Measurements from ENCODE around the gene SULT2B1. TPM values are rescaled to one million over a fixed set of nuclear protein-coding genes. Genes with fewer than 3 reads are reported as not detected.
A peak's percentile ranks its signal among the peaks of the same experiment; 100 is the strongest.

The SULT2B1 gene
- total and polyA plus RNA-seq, 7 experiments from 2014 or later, result 0.41 TPM; not detected in 6

DNA sequence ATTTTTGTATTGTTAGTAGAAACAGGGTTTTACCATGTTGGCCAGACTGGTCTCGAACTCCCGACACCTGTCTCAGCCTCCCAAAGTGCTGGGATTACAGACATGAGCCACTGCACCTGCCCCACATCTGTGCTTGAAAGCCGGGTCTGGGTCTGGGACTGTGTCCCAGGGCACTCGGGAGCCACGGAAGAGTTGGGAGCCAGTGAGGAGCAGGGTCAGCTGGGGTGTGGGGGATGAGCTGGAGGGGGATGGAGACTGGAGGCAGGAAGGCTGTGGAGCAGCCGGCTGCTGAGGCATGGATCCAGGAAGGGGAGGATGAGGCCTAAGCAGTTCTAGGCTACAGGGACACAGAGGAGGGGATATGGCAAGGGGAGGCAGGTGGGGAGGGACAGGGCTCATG lies 43.9 kb downstream of the SULT2B1 start:
- H3K4me1 ChIP-seq (ENCODE audit: control insufficient read depth in 2 of 2, insufficient read depth in 2 of 2, low read length in 2 of 2), result peaks cover 6 to 8% of the 10 kb centered on the region in 2 donors
- H3K27me3 ChIP-seq (ENCODE audit: control insufficient read depth in 2 of 2, insufficient read depth in 2 of 2, low read length in 2 of 2), result no peaks in the 10 kb centered on the region
- no peak overlapping the region for H3K4me3 ChIP-seq (ENCODE audit: low read length)
- peak overlapping the region in 6 of 10 donors; percentile 4 to 81 (median 48) for H3K4me3 Mint-ChIP-seq
- no peak overlapping the region for H3K27ac ChIP-seq (ENCODE audit: low read depth, low read length)
- H3K4me1 Mint-ChIP-seq, result peaks cover 0 to 15% (median 4%) of the 10 kb centered on the region in 7 donors
- POLR2A ChIA-PET, result no interaction called here
- ATAC-seq (no peak), DNase-seq (no peak)
- H3K27ac Mint-ChIP-seq, result peak overlapping the region in 4 of 9 donors; percentile 61 to 78 (median 72)
- H3K36me3 Mint-ChIP-seq, result peaks cover 0 to 8% (median 0%) of the 10 kb centered on the region in 5 donors
- intact Hi-C loops (cut with micrococcal nuclease), result no loop called here
- peaks cover 0 to 4% (median 0%) of the 10 kb centered on the region in 5 donors for H3K27me3 Mint-ChIP-seq
- H3K9me3 ChIP-seq (ENCODE audit: control insufficient read depth in 2 of 3, low read length in 3 of 3), result no peaks in the 10 kb centered on the region
- no peaks in the 10 kb centered on the region for H3K9me3 Mint-ChIP-seq
- no peaks in the 10 kb centered on the region for H3K36me3 ChIP-seq (ENCODE audit: control insufficient read depth in 2 of 3, insufficient read depth in 3 of 3, low read length in 3 of 3)
- CTCF ChIA-PET, result interaction anchor here (1.1 kb wide), 1 partner anchor 11 kb away, joined by 3 read pairs; no protein-coding TSS in a partner anchor

DNA sequence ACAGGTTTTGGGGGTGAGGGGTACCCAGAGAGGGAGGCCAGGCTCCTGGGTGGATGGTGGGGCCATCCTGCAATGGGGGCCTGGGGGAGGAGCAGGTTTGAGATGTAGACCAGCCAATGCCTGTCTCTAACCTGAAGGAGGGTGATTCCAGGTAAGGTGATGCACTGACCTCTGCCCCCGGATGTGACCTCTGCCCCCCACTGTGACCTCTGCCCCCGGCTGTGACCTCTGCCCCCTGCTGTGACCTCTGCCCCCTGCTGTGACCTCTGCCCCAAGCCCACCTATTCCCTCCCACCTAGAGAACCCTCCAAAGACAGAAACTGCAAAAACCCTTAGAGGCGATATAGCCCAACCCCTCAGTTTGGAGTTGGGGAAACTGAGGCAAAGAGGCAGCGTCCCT lies 44.3 kb downstream of the SULT2B1 start:
- POLR2A ChIA-PET, result interaction anchor here (1.1 kb wide), 1 partner anchor 35 kb away, joined by 5 read pairs; no protein-coding TSS in a partner anchor
- H3K36me3 Mint-ChIP-seq, result peaks cover 0 to 5% (median 0%) of the 10 kb centered on the region in 5 donors

DNA sequence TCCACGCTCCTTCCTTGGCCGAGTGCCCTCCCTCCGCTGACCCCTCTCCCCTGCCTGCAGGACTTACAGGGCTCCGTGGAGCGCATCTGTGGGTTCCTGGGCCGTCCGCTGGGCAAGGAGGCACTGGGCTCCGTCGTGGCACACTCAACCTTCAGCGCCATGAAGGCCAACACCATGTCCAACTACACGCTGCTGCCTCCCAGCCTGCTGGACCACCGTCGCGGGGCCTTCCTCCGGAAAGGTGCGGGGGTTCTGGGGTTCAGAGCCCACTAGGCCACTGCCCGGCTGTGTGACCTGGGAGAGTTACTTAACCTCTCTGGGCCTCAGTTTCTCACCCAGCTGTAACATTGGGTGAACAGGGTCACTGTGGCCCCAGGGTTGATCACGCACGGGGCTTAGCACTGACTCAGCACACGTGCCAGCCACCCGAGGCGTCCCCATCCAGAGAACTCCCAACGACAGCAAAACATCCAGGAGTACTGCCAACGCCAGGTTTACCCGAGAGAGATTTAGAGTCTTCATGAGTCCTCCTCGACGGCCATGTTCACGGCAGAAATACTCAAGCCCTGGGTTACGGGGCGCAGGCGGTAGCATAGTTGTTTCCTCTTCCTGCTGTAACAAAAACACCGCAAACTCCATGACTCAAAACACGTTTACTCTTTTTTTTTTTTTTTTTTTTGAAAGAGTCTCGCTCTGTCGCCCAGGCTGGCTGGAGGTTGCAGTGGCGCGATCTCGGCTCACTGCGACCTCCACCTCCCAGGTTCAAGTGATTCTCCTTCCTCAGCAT lies 44.9 kb downstream of the SULT2B1 start:
- Histone ChIP-seq H3K27ac (ENCODE audit: low read depth, low read length) (peak overlapping the region; percentile 60), H3K27me3 (ENCODE audit: control insufficient read depth in 2 of 2, insufficient read depth in 2 of 2, low read length in 2 of 2) (no peaks in the 10 kb centered on the region), H3K4me3 (ENCODE audit: low read length) (peak overlapping the region; percentile 46), H3K9me3 (ENCODE audit: control insufficient read depth in 2 of 3, low read length in 3 of 3) (no peaks in the 10 kb centered on the region), H3K36me3 (ENCODE audit: control insufficient read depth in 2 of 3, insufficient read depth in 3 of 3, low read length in 3 of 3) (no peaks in the 10 kb centered on the region), H3K4me1 (ENCODE audit: control insufficient read depth in 2 of 2, insufficient read depth in 2 of 2, low read length in 2 of 2) (peaks cover 6 to 8% of the 10 kb centered on the region in 2 donors)
- H3K4me3 Mint-ChIP-seq, result peak overlapping the region in 9 of 10 donors; percentile 13 to 81 (median 59)
- H3K27me3 Mint-ChIP-seq, result peaks cover 0 to 4% (median 0%) of the 10 kb centered on the region in 5 donors
- H3K27ac Mint-ChIP-seq, result peak overlapping the region; percentile 48 to 90 (median 82)
- DNase-seq, result peak in 6 of 9 donors; percentile 36 to 53 (median 46)
- H3K36me3 Mint-ChIP-seq, result peaks cover 0 to 5% (median 0%) of the 10 kb centered on the region in 5 donors
- peak; percentile 82 for ATAC-seq
- intact Hi-C loops (cut with micrococcal nuclease), result loop anchor here in 1 of 2 donors (1.0 kb wide), 1 partner anchor 8 kb away; no protein-coding TSS in a partner anchor
- ChIA-PET POLR2A (interaction anchor here (0.6 to 1.1 kb wide), 2 partner anchors 12 to 35 kb away, joined by 4 to 5 read pairs; no protein-coding TSS in a partner anchor), CTCF (interaction anchor here (0.7 kb wide), 1 partner anchor 819 kb away, joined by 5 read pairs; no protein-coding TSS in a partner anchor)
- H3K9me3 Mint-ChIP-seq, result no peaks in the 10 kb centered on the region
- peaks cover 0 to 9% (median 4%) of the 10 kb centered on the region in 7 donors for H3K4me1 Mint-ChIP-seq

More for the DNA sequence above, 44.3 kb downstream of the SULT2B1 start:
- CTCF ChIA-PET, result interaction anchor here (1.1 kb wide), 1 partner anchor 12 kb away, joined by 3 read pairs; no protein-coding TSS in a partner anchor
- Mint-ChIP-seq H3K9me3 (no peaks in the 10 kb centered on the region), H3K27me3 (peaks cover 0 to 4% (median 0%) of the 10 kb centered on the region in 5 donors), H3K4me3 (peak overlapping the region in 5 of 10 donors; percentile 35 to 81 (median 66)), H3K27ac (peak overlapping the region in 6 of 9 donors; percentile 43 to 88 (median 76)), H3K4me1 (peaks cover 0 to 12% (median 4%) of the 10 kb centered on the region in 7 donors)
- intact Hi-C loops (cut with micrococcal nuclease), result no loop called here
- DNase-seq (no peak), ATAC-seq (no peak)
- Histone ChIP-seq H3K36me3 (ENCODE audit: control insufficient read depth in 2 of 3, insufficient read depth in 3 of 3, low read length in 3 of 3) (no peaks in the 10 kb centered on the region), H3K27ac (ENCODE audit: low read depth, low read length) (no peak overlapping the region), H3K4me3 (ENCODE audit: low read length) (peak overlapping the region; percentile 46), H3K27me3 (ENCODE audit: control insufficient read depth in 2 of 2, insufficient read depth in 2 of 2, low read length in 2 of 2) (no peaks in the 10 kb centered on the region), H3K9me3 (ENCODE audit: control insufficient read depth in 2 of 3, low read length in 3 of 3) (no peaks in the 10 kb centered on the region), H3K4me1 (ENCODE audit: control insufficient read depth in 2 of 2, insufficient read depth in 2 of 2, low read length in 2 of 2) (peaks cover 6 to 8% of the 10 kb centered on the region in 2 donors)

DNA sequence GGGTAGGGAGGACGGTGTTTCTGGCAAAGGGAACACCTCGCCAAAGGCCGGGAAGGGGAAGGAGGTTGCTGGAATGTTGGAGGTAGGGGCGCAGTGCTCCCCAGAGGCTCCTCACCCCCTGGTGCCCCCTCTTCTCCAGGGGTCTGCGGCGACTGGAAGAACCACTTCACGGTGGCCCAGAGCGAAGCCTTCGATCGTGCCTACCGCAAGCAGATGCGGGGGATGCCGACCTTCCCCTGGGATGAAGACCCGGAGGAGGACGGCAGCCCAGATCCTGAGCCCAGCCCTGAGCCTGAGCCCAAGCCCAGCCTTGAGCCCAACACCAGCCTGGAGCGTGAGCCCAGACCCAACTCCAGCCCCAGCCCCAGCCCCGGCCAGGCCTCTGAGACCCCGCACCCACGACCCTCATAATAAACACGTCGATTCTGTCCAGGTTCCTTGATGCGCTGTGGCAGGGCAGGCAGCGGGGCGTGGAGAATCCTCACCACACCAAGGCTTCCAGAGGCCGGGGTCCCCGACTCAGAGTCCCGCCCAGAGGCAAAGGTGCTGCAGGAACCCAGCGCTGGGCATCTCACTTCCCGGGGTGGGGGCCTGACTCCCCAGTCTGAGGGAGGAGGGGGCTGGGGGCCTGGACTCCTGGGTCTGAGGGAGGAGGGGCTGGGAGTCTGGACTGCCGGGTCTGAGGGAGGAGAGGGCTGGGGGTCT lies 47.2 kb downstream of the SULT2B1 start:
- Mint-ChIP-seq H3K4me3 (no peak overlapping the region), H3K9me3 (no peaks in the 10 kb centered on the region), H3K36me3 (peaks cover 0 to 2% (median 0%) of the 10 kb centered on the region in 5 donors), H3K27ac (no peak overlapping the region), H3K27me3 (peaks cover 0 to 4% (median 0%) of the 10 kb centered on the region in 5 donors), H3K4me1 (peaks cover 0 to 5% (median 4%) of the 10 kb centered on the region in 7 donors)
- Histone ChIP-seq H3K9me3 (ENCODE audit: control insufficient read depth in 2 of 3, low read length in 3 of 3) (no peaks in the 10 kb centered on the region), H3K4me3 (ENCODE audit: low read length) (no peak overlapping the region), H3K27ac (ENCODE audit: low read depth, low read length) (no peak overlapping the region), H3K36me3 (ENCODE audit: control insufficient read depth in 2 of 3, insufficient read depth in 3 of 3, low read length in 3 of 3) (no peaks in the 10 kb centered on the region), H3K4me1 (ENCODE audit: control insufficient read depth in 2 of 2, insufficient read depth in 2 of 2, low read length in 2 of 2) (peaks cover 6 to 8% of the 10 kb centered on the region in 2 donors), H3K27me3 (ENCODE audit: control insufficient read depth in 2 of 2, insufficient read depth in 2 of 2, low read length in 2 of 2) (no peaks in the 10 kb centered on the region)
- POLR2A ChIA-PET, result no interaction called here
- DNase-seq (no peak), ATAC-seq (no peak)
- CTCF ChIA-PET, result interaction anchor here (1.2 kb wide), 1 partner anchor 10 kb away, joined by 3 read pairs; no protein-coding TSS in a partner anchor
- intact Hi-C loops (cut with micrococcal nuclease), result no loop called here

DNA sequence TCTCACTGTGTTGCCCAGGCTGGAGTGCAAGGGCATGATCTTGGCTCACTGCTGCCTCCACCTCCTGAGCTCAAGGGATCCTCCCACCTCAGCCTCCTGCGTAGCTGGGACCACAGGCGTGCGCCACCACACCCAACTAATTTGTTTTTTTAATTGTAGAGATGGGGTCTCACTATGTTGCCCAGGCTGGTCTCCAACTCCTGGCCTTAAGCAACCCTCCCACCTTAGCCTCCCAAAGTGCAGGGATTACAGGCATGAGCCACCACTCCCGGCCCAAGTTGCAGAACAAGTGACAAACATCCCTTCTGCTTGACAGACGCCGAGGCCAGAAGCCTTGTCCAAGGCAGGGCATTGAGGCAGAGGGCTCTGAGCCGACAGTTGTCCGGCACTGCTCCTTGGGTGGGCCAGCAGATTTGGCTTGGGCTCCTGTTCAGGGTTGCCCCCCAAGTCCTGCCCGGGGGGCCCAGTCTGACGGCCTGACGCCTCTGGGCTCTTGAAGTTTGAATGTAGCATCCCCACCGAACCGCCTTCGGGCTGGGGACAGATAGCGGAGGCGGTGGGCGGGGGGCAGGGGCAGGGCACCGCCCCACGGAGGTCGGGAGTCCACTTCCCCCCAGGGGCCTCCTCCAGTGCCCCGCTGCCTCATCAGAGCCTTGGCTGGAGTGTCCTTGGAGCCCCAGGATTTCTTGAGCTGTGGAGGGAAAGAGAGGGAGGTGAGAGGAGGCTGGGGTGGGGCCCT lies 48.9 kb downstream of the SULT2B1 start:
- H3K27me3 Mint-ChIP-seq, result peaks cover 0 to 4% (median 0%) of the 10 kb centered on the region in 5 donors
- H3K9me3 Mint-ChIP-seq, result no peaks in the 10 kb centered on the region

DNA sequence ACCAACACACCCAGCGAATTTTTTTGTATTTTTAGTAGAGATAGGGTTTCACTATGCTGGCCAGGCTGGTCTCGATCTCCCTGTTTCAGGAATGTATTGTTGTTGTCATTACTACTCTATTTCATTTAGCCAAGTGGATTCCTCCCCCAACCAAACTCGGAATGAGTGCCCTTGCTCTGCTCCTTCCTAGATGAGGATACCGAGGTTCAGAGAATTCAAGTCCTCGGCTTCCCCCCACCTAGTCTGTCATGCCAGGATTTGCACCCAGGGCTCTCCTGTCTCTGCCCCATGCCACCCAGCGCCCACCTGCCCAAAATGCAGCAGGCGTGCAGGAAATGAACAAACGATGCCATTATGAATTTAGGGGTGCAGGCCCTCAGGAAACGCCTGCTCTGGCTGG lies 51.0 kb downstream of the SULT2B1 start:
- no peaks in the 10 kb centered on the region for H3K27me3 ChIP-seq (ENCODE audit: control insufficient read depth in 2 of 2, insufficient read depth in 2 of 2, low read length in 2 of 2)
- no peaks in the 10 kb centered on the region for H3K36me3 ChIP-seq (ENCODE audit: control insufficient read depth in 2 of 3, insufficient read depth in 3 of 3, low read length in 3 of 3)
- DNase-seq (no peak), ATAC-seq (no peak)
- H3K4me3 Mint-ChIP-seq, result no peak overlapping the region
- no peak overlapping the region for H3K4me3 ChIP-seq (ENCODE audit: low read length)
- peaks cover 0 to 4% (median 0%) of the 10 kb centered on the region in 7 donors for H3K4me1 Mint-ChIP-seq
- no peak overlapping the region for H3K27ac Mint-ChIP-seq
- no peaks in the 10 kb centered on the region for H3K9me3 Mint-ChIP-seq
- intact Hi-C loops (cut with micrococcal nuclease), result no loop called here
- ChIA-PET POLR2A (no interaction called here), CTCF (no interaction called here)
- no peak overlapping the region for H3K27ac ChIP-seq (ENCODE audit: low read depth, low read length)
- no peaks in the 10 kb centered on the region for H3K9me3 ChIP-seq (ENCODE audit: control insufficient read depth in 2 of 3, low read length in 3 of 3)
- no peaks in the 10 kb centered on the region for H3K4me1 ChIP-seq (ENCODE audit: control insufficient read depth in 2 of 2, insufficient read depth in 2 of 2, low read length in 2 of 2)
- H3K36me3 Mint-ChIP-seq, result no peaks in the 10 kb centered on the region
- H3K27me3 Mint-ChIP-seq, result peaks cover 0 to 4% (median 0%) of the 10 kb centered on the region in 5 donors

More for the DNA sequence above, 48.9 kb downstream of the SULT2B1 start:
- H3K4me1 Mint-ChIP-seq, result peaks cover 0 to 4% (median 0%) of the 10 kb centered on the region in 7 donors
- ATAC-seq (no peak), DNase-seq (no peak)
- no peaks in the 10 kb centered on the region for H3K27me3 ChIP-seq (ENCODE audit: control insufficient read depth in 2 of 2, insufficient read depth in 2 of 2, low read length in 2 of 2)
- intact Hi-C loops (cut with micrococcal nuclease), result no loop called here
- H3K9me3 ChIP-seq (ENCODE audit: control insufficient read depth in 2 of 3, low read length in 3 of 3), result no peaks in the 10 kb centered on the region
- no peak overlapping the region for H3K27ac Mint-ChIP-seq
- H3K36me3 Mint-ChIP-seq, result no peaks in the 10 kb centered on the region
- CTCF ChIA-PET, result interaction anchor here (0.7 to 1.2 kb wide), 2 partner anchors 8 to 87 kb away, joined by 3 to 5 read pairs; no protein-coding TSS in a partner anchor
- peaks cover 6 to 7% of the 10 kb centered on the region in 2 donors for H3K4me1 ChIP-seq (ENCODE audit: control insufficient read depth in 2 of 2, insufficient read depth in 2 of 2, low read length in 2 of 2)
- H3K27ac ChIP-seq (ENCODE audit: low read depth, low read length), result no peak overlapping the region
- H3K4me3 Mint-ChIP-seq, result no peak overlapping the region
- no peak overlapping the region for H3K4me3 ChIP-seq (ENCODE audit: low read length)
- POLR2A ChIA-PET, result interaction anchor here (0.9 kb wide), 1 partner anchor 17 kb away, joined by 3 read pairs; no protein-coding TSS in a partner anchor
- no peaks in the 10 kb centered on the region for H3K36me3 ChIP-seq (ENCODE audit: control insufficient read depth in 2 of 3, insufficient read depth in 3 of 3, low read length in 3 of 3)
